ACHN (cell line): ENCODE results near the gene RGS7BP.

Source experiments
- DNase-seq: peaks from one replicate; pipeline ENCODE4 v3.0.0-alpha.2; 2015
- in situ Hi-C: cut with HindIII; loops from 2 replicates; pipeline ENCODE4 v1.10.0; 2017; ENCODE audit warnings: low sequenced_read_pairs, low pct_ligation_motif_present, low pct_unique_long_range_greater_than_20kb

Gene RGS7BP

DNA sequence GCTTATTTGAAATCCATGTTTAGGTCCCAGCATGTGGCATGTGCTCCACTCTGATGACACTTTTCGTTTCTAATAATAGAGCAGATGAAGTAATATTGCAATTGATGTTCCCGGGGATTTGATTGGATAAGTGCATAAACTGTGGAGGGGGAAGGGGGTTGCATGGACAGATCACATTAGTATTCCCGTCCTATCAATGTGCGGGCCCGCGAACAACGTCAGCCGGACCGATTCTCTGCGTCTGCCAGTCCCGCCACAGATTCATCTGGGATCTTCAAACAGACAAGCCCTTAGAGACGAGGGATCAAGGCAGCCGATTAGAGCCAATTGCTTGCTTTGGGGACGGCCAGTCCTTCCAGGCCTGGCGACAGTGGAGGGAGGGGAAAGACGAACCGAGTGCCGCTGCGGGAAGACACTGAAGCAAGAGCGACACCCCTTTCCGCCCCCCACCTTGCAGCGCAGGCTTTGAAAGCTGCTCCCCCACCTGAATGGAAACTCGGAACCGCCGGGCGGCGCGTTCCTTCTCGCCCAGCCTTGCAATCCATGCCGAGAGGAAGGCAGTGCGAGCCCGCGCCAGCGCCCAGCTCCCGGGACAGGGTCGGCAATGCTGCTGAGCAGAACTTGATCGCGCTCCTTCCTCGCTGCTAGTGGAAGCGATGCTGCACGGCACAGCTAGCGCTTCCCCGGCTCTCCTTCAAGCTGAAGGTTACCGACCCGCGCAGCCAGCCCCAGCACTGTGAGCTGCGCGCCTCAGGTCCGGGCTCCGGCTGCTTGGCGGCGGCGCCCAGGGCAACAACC is at the start of gene RGS7BP:
Gene RGS7BP, plus strand, starts transcription at position 247 of the 798 bp plus-strand sequence. CDS start 610 bp downstream, outside the sequence.
- peak; percentile 7 for DNase-seq

DNA sequence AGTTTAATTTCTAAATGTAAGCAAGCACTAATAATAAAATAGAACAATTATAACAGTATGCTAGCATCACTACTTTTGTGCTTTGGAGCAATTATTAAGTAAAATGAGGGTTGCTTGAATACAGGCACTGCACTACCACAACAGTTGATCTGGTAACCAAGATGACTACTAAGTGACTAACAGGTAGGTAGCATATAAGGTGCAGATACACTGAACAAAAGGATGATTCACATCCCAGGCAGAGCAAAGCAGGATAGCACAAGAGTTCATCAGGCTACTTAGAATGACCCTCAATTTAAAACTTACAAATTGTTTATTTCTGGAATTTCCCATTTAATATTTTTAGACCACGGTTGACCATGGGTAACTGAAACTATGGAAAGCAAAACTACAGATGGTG is 48.0 kb upstream of the RGS7BP start:
- in situ Hi-C loops: no loop called here
- no peak for DNase-seq

More for the DNA sequence above, at the start of gene RGS7BP:
- in situ Hi-C loops: no loop called here

DNA sequence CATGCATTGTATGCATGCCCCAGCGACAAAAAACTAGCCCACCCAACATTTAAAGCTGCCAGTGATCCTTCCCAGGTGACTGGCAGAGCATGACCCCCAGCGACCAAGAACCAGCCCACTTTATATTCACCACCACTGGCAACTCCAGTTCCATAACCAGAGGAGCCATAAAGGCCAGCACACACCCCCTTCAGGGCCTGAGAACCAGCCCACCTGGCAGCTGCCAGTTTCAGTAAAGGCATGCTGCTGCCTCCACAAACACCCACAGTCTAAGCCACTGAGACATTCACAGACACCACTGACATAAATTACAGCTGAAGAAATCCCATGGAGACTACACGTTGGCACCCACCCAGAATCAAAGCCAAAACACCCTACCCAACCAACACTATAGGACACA is 46.9 kb upstream of the RGS7BP start:
- no peak for DNase-seq
- in situ Hi-C loops: no loop called here

DNA sequence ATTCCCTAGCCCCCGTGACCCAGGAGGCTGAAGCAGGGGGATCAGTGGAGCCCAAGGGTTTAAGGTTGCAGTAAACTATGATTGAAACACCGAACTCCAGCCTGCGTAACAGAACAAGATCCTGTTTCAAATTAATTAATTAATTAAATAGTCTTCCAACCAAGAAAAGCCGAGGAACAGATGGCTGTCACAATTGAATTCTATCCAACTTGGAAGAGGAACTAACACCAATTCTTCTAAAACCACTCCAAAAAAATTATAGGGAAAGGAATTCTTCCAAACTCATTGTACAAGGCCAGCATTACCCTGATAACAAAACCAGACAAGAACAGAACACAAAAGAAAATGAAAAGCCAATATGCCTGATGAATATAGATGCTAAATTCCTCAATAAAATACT is 43.4 kb upstream of the RGS7BP start:
- no peak for DNase-seq
- in situ Hi-C loops: no loop called here

DNA sequence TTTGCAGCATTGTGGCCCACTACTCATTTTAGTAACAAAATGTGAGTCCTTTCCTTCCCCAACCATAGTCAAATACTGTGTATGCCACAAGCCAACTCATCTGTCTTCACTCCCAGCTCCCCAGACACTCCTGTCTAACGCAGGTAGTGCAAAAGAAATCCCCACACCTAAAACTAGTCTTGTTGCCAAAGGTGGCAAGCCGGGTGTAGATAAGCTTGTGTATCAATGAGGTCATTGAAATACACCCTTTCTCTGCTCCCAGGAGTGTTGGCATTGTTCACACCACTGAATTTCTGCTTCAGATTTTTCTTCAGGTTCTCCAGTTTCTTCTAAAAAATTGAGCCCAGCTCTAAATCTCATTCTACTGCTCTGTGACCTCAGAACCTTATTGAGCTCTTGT is 19.7 kb upstream of the RGS7BP start:
- in situ Hi-C loops: no loop called here
- DNase-seq: no peak

DNA sequence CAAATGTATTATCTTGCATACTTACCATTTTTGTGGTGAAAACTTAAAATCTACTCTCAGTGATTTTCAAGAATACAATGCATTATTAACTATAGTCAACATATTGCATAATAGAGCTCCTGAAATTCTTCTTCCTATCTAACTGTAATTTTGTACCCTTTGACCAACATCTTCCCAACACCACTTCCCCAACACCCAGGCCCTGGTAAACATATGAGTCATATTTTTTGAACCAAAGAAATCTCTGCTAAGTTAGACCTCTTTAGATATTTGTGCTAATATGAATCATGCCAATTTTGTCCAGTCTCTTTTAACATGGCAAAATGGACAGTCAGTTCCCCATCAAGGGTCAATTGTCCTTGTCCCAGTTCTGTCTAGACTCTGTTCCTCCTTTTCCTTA is 18.5 kb upstream of the RGS7BP start:
- in situ Hi-C loops: no loop called here
- no peak for DNase-seq

DNA sequence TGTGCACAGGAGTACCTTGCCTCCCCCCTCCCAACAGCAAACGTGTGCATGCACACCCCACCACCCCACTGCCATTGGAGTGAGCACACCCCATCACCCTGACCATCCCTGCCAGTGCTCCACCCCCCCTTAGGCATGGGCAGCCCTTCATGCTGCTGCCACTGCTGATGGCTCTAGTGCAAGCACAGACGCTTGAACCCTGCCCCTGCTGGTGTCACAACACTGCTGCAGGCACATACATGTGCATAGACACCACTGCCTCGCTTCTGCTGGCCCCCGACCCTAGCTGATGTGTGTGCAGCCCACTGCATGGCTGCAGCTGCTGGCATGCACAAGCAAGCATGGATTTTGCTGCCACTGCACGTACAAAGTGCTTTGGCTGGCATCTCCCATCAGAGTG is 16.0 kb upstream of the RGS7BP start:
- in situ Hi-C loops: no loop called here
- no peak for DNase-seq

DNA sequence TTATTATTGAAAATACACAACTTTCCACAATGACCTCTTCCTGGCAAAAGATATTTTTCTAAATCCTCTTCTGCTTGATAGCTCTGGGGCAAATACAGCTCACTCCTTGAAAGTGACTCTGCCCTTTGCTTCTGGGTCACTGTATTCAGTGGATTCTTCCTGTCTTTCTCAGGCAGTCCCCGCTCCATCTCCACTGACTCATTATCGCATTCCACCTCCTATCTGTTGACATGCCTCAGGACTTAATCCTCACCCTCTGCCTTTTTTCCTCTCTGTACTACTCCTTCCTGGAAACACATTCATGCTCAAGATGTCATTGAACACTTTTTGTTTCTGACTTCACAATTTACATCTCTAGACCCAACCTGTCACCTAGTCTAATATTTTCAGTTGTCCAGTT is 8.4 kb upstream of the RGS7BP start:
- in situ Hi-C loops: no loop called here
- DNase-seq: no peak

DNA sequence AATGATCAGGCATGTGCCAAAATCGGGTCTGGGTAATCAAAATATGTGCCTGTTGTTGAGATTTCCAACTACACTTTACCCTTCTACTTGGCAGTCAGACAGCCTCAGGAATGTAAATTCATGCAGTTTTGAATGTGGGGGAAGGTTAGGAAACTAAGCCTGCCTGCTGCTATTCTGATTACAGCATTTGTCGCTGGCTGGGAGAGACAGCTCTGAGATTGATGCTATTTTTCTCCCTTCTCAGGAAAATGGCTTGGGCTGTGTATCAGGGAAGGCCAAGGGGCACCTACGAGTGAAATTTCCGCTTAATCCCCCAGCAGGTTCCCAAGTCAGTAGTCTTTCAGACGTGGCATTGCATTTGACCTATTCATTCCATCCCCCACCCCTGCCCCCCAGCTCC is 3.6 kb upstream of the RGS7BP start:
- in situ Hi-C loops: no loop called here
- no peak for DNase-seq

DNA sequence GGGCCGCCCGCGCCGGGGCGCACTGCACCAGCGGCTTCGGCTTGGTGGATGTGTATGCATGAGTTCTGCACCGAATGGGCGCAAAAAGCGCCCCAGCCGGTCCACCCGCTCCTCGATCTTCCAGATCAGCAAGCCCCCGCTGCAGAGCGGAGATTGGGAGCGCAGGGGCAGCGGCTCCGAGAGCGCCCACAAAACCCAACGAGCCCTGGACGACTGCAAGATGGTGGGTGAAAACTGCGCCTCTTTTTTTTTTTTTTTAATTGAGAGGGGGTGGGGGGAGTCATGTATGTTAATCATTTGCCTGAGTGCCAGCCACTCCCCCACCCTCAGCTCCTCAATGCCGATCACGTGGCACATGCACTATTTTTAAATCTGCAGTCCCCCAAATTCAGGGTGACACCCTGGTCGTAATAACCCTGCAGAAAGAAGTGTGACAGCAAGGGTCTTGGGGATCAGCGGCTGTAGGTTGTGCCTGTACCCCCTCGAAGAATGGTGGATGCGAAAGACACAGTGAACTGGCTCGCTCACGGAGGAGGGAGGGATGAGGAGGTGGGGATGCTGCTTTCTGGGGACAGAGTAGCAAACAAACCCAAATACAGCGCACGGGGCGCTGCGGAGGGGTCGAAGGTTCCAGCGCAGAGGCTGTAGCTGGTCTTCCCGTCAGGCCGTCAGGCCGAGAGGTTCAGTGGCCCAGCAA is 900 bp downstream of the RGS7BP start:
- in situ Hi-C loops: no loop called here
- DNase-seq: no peak

DNA sequence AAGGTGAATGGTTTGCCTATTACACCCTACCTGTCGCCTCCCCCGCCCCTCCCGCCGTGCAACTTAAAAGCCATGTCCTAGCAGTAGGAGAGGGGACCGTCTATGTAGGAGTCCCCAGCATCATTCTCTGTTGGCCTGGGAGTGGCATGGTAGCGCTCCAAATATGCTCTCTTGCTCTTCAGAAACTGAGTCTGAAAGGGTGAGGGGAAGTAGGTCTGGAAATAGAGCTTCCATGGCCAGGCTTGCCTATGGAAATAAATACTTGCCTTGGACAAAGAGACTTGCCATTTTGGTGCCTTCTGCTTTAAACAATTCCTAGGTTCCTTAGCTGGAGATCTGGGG is 1.4 kb downstream of the RGS7BP start:
- DNase-seq: no peak
- in situ Hi-C loops: no loop called here

DNA sequence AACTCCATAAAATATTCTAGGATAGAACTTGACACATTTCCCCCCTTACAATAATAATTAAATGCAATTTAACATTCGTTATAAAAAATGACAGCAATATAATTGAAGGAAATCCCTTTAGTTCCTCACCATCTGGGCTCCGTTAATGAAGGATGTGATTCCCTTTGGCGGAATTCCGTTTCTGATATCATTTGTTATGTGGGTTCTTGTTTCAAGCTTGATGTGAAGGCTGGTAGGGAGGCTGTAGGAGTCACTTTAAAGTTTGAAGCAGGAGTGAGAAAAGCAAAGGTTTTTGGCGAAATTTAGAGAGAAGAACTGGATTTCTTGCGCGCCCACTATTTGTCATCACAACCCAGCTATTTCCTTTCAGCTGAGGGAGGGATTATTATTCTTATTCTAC is 4.0 kb downstream of the RGS7BP start:
- DNase-seq: no peak
- in situ Hi-C loops: no loop called here

DNA sequence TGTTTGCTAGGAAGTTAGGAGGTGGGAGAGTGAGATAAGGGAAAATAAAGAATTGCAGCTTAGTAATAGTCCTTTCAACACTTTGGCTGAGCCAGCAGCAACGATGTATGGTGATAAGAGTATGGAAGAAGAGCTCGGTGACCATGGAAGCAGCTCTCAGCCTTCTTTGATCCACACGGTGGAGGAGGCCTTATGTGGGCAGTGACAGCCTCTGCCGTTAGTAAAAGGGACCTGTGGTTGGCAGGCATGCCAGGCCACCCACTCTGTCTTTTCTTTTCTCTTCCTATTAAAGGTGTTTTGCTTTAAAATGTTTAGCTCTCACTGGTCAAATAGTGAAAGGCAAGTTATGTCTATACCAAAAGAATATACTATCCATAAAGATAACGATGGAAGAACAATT is 7.7 kb downstream of the RGS7BP start:
- in situ Hi-C loops: no loop called here
- no peak for DNase-seq

DNA sequence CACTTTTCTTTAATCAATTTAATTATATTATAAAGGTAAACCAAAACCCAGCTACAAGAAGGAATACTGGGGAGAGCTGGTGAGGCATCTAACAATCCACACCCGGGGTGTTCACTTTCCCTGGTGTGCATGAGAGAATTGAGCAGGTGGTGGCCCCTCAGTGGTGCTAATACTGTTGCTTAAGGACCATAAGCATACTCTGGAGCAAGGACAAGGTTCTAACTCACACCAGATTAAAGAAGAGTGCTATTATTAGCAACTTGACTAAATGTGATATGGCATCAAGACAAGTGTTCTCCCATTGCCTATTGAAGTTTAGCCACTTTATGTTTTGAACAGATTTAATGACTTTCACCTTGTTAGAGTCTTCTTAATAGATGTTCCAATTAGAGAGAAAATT is 8.8 kb downstream of the RGS7BP start:
- in situ Hi-C loops: no loop called here

DNA sequence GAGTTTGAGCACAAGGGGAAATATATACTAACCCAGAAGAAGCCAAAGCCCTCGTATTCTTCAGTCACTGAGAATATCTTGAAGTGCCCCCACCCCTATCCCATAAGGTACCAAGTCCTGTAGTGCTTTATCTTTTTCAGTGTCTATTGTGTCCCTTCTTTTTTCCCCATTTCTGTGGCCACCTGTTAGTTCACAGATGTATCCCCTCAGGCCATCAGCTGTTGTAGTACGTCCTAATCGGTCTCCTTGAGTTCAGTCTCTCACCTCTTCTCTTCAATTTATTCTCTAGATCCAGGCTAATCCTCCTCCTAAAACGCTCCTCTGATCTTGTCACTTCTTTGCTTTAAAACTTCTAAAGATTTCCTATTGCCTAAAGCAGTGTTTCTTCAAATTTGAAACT is 10.4 kb downstream of the RGS7BP start:
- in situ Hi-C loops: no loop called here
- DNase-seq: no peak

More for the DNA sequence above, 8.8 kb downstream of the RGS7BP start:
- no peak for DNase-seq

DNA sequence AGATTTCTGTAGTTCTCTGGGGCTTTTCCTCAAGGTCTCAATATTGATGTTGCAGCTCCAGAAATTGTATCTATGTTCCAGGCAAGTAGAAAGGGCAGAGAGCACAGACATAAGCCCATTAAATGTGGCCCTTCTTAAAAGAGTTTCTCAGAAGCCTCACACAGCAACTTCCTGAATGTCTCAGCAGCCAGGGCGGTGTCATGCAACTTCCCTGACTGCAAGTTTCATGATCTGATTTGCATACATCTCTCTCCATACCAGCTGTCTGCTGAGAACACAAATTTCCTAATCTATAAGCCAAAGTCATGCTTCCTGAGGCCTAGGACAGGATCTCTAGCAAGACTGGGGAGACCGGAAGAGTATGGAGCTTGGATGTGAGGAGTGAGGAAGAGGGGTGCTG is 13.0 kb downstream of the RGS7BP start:
- DNase-seq: no peak
- in situ Hi-C loops: no loop called here

DNA sequence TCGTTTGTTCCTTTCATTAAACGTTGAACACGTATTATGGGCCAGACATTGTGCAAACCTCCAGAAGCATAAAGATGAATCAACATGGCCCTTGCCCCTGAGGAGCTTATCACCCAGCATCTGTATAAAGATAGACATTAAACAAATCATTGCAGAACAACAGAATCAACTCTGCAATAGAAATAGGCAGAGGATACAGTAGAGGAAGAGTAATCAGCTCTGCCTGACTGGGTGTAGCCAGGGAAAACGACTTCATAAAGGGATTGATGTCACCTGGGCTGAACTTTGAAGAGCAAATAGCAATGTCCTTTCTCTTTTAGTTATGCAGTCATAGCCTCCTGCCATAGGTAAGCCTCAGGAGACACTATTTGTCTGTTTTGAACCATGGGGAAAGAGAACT is 13.4 kb downstream of the RGS7BP start:
- in situ Hi-C loops: no loop called here
- no peak for DNase-seq

DNA sequence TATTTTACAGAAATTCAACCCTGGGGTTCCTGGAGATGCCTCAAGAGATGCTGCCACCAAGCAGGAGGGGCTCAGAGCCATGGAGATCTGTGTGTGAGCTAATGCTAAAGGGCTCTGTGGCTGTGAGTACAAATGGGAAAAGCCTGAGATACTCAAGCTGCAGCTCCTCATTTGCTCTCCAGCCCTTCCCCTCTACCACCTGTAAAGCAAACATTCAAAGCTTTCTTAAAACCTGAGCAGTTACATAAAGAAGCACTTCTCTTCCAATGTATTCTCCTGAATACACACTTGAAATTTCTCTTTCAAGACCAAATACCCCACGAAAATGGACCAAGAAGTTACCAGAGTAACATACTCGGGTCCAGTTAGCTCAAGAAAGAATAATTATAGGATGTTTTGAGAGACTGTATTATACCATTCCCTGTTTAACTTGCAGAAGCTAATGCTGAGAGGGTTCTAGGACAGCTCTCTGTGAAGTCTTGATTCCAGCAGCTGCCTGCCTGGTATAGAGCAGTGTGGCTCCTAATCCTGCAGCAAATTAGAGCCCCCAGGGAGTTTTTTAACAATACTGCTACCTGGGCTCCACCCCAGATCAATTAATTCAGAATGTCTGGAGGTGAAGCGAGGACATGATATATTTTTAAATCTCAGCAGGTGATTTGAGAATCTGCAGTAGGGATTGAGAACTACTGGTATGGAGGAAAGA is 21.1 kb downstream of the RGS7BP start:
- no peak for DNase-seq
- in situ Hi-C loops: no loop called here

DNA sequence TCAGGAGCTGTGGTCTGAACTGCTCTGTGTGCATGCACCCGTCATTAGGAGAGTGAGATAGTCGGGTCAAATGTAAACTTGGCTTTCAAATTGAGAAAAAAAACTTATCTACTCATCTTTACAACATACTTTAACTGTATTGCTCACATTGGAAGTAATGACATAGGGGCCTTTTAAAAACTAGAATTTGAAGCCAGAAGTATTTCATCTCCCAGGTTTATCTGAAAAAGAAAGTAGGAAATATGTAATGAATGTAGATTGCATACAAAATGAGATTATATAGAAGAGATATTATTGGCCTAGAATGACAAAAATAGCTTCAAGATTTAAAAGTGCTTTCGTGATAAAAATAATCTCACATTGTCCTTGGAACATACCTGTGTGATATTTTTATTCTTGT is 24.3 kb downstream of the RGS7BP start:
- in situ Hi-C loops: no loop called here
- no peak for DNase-seq

DNA sequence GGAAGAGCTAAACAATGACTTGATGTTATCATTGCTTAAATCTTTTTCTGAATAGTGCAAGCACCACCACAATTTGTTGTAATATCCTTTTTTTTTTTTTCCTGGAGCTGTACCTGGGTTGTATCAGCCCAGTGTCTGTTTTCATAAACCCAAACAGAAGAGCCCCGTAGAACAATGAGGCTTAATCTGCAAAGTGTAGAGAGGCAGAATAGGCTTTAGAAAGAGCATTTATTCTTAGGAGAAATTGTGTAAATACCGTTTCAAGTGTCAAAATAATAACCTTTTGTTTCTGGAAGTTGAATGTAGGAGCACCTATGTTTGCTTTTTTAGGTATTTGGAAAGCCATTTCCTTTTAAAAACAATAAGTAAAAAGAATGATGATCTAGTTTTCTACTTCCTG is 26.4 kb downstream of the RGS7BP start:
- DNase-seq: no peak
- in situ Hi-C loops: no loop called here
